ENCODE measurements around the gene USP48.
A peak's percentile ranks its signal among the peaks of the same experiment; 100 is the strongest.

USP48 gene

DNA sequence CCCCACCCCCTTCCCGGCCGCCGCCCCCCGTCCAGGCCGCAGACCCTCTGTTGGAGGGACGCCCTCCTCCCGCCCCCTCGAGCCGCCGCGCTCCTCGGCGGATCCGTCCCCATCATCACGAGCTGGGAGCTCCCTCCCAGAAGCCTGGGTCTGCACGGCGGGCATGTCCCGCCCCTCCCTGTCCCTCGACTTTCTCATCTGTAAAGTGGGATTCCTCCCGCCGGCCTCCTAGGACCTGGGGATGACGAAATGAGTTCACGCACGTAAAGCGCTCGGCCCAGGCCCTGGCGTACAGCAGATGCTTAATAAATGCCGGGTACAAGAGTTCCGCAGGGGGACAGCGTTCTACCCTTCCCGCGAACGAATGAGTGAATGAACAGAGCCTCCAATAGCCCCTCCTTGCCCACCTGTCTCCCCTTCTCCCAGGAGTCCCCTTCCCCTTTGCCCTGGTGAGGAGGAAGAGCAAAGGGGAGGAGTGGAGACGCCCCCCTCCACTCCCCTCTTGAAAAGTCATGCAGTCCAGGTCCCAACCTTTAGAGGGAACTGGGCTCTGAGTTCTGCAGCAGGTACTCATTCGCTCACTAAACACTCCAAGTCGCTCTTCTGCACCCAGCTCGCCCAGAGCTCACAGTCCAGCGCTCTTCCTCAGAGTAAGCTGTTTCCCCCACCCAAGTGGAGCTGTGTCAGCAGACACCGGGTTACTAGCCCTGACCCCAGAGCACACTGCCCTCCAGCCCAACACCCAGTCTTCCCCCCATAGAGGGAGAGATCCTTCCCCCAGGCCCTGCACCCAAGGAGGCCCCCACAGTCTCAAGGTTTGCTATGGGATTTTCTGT is 130.6 kb downstream of the USP48 start:
- DNase-seq = no peak

DNA sequence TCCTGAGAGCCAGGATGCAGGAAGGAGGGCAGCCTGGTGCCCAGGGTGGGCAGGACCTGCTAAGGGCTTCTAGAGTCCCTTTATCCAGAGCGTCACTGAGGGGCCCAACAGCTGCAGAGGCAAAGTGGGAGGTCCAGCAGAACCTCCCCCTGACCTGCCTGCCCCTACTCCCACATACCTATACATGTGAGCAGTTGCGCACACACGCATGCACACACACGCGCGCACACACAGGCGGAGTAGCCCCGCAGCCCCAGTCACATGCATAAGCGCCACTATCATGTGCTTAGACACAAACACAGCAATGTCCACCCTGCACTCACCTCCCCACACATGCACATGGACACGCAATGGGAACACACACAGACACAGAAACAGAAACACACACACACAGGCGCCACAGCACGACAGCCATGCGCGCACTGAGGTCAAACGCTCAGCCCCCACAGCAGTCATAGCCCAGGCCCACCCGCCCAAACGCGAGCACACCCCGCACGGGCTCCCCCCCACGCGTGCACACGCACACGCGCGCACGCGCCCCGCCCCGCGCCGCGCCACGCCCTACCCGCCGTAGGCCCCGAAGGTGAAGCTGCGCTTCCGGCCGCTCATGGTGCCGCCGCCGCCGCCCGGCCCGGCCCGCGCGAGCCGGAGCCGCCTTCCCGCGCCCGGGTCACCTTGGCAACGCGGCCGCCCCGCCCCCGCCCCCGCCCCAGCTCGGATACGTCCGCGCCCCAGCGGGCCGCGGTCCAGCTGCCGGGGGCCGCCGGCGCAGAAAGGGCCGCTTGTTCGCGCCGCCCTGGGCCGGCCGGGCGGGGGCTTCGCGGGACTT is 131.5 kb downstream of the USP48 start:
- DNase-seq = peak; percentile 42 to 59

- no peak for DNase-seq
Observed at GRCh38 chr1:21650400-21650799, 132.5 kb downstream of the USP48 start.

- no peak for DNase-seq
Observed at GRCh38 chr1:21649315-21649714, 133.6 kb downstream of the USP48 start.

DNA sequence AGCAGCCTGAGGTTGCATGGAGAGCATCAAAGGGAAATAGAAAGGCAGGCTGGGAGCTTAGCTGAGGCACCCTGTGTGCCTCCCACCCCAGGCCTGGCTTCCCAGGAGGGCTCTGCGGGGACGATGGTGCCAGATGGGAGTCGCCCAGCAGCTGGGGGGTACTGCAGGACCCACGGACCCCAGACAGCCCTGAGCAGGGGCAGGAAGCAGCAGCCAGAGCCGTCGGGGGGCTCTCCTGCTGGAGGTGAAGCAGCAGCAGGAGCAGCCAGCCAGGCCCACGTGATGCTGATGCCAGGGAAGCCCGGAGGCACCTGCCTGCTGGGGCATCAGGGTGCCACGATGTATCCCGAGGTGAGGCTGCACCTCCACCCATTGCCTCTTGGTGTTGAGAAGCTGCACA is 134.2 kb downstream of the USP48 start:
- no peak for DNase-seq

- DNase-seq = no peak
Observed at GRCh38 chr1:21648352-21648730, 134.6 kb downstream of the USP48 start.

- DNase-seq = peak; percentile 40 to 58
Observed at GRCh38 chr1:21647431-21648351, 135.3 kb downstream of the USP48 start.

GRCh38 chr1:21645550-21645949 is 137.4 kb downstream of the USP48 start:
- no peak for DNase-seq

GRCh38 chr1:21644906-21645305 is 138.0 kb downstream of the USP48 start:
- no peak for DNase-seq

DNA sequence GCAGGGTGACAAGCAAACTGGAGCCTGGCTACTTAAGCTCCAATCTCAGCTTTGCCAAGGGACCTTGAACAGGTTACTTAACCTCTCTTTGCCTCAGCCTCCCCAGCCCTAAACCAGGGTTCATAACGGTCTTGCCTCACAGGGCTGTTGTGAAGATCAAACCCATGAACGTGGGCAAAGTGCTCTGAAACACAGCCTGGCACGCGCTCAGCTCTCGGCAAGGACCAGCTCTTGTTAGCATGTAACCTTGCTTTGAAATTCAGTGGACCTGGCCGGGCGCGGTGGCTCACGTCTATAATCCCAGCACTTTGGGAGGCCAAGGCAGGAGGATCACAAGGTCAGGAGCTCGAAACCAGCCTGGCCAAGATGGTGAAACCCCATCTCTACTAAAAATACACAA is 138.6 kb downstream of the USP48 start:
- DNase-seq = no peak

DNA sequence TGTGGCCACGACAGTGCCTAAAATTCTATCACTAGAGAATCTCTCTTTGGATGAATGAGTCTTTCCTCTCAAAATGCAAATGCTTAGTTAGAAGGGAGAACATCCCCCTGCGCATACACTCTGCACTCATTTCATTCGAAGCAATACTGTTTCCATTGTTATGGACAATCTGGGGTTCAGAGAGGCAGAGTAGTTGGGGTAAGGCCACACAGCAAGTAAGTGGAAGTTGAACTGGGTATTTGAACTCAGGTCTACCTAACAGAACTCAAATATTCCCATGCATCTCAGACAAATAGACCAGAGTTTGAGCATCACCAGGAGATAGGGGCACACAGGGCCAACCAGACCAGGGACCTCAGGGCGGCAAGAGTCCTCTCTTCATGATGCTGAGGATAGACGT is 139.3 kb downstream of the USP48 start:
- no peak for DNase-seq

DNA sequence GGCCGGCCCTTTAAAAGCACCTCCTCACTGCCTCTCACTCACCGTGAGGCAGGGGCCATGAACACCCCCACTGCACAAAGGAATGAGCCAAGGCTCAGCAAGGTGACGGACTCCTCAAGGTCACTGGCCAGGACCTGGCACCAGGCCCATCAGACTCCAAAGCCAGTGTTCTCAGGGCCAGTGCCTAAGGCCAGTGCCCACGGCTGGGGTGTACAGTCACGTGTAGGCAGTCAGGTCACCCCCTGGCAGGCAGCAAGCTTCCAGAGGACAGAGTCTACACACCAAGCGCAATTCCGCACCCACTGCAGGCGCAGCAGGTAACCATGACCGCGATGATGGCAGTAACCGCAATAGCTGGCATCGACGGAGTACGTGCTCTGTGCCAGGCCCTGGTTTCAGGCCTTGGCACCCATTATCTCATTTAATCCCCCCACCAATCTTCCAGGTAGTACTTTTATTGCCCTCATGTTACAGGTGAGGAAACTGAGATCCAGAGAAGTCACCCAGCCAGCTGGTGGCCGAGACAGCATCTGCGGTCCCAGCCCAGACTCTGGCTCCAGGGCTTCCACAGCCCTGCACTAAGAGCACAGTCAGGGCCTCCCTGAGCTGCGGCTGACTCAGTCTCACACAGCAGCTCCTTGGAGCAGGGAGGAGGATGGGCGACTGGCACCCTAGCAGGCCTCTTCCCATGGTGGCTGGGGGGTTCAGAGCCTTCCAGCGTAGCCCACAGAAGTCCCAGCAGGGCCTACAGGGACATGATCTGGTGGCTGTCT is 140.8 kb downstream of the USP48 start:
- no peak for DNase-seq

DNA sequence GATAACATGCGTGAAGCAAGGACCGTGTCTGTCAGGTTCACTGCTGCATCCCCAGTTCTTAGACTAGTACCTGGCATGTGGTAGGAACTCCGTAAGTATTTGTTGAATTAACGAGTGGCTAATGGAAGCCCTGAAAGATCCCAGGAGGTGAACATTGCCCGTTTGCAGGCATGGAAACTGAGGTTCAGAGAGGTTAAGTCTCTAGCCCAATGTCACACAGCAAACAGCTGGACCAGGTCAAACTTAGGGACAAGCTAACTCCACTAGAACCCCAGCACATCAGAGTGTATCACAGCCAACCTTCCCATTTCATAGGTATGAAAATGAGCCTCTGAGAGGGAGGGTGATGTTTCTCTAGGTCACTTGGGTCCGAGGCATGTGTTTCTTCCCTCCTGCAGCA is 141.4 kb downstream of the USP48 start:
- no peak for DNase-seq

- no peak for DNase-seq
Observed at GRCh38 chr1:21641076-21641475, 141.9 kb downstream of the USP48 start.

GRCh38 chr1:21640653-21641052 is 142.3 kb downstream of the USP48 start:
- no peak for DNase-seq

GRCh38 chr1:21639594-21640041 is 143.3 kb downstream of the USP48 start:
- no peak for DNase-seq

DNA sequence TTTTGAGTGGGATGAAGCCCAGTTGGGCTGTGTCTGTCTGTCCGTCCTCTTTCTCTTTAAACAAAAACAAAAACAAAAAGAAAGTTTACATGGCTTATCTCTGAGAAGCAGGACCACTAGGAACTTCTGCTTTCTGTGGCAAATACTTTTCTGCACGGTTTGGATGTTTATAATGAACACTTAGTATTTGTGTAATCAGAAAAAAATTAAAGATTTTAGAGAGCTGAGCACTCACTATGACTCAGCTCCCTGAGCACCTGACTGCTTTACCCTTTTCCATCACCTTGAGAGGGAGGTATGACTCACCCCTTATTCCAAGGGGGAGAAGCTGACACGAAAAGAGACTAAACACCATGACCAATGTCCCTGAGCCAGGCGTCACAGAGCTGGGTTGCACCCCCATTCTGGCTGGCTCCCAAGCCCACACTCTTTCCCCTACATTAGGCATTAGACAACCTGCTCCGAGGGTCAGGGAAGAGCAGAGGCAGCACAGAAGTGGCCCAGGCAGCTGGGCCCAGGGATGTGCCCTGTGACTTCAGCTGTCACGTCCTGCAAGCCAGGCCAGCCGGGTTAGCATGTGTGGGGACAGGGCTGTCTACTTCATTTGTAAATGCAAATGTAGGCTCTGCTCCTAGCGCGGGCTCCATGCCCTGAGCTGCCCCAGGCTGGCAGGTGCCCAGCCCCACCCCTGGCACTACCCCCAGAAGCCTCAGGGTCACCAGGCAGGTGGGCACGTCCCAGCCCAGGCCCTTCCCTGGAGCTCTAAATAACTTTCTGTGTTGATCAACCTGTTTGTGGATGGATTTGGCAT is 144.2 kb downstream of the USP48 start:
- peak in 1 of 2 donors; percentile 29 for DNase-seq

GRCh38 chr1:21637514-21637913 is 145.4 kb downstream of the USP48 start:
- no peak for DNase-seq

- DNase-seq = no peak
Observed at GRCh38 chr1:21636029-21636428, 146.9 kb downstream of the USP48 start.

- no peak for DNase-seq
Observed at GRCh38 chr1:21634806-21635535, 148.0 kb downstream of the USP48 start.
